Measurements from ENCODE around the gene DCST1. TPM values are rescaled to one million over a fixed set of nuclear protein-coding genes. Genes with fewer than 3 reads are reported as not detected.

The DCST1 gene
- total RNA-seq, 1 donor from 2014 or later, result not detected

- no peak for DNase-seq (ENCODE audit: low read depth, low spot score)
Measured at GRCh38 chr1:155085504-155086127, 52.0 kb downstream of the DCST1 start.

GRCh38 chr1:155086128-155086741, 52.6 kb downstream of the DCST1 start:
- DNase-seq (ENCODE audit: low read depth, low spot score), result no peak

GRCh38 chr1:155086856-155087535, 53.4 kb downstream of the DCST1 start:
- DNase-seq (ENCODE audit: low read depth, low spot score), result no peak

- no peak for DNase-seq (ENCODE audit: low read depth, low spot score)
Measured at GRCh38 chr1:155091071-155092051, 57.7 kb downstream of the DCST1 start.

- DNase-seq (ENCODE audit: low read depth, low spot score), result no peak
Measured at GRCh38 chr1:155092131-155092530, 58.5 kb downstream of the DCST1 start.

GRCh38 chr1:155092641-155093040, 59.0 kb downstream of the DCST1 start:
- no peak for DNase-seq (ENCODE audit: low read depth, low spot score)

- DNase-seq (ENCODE audit: low read depth, low spot score), result no peak
Measured at GRCh38 chr1:155093911-155094621, 60.4 kb downstream of the DCST1 start.

GRCh38 chr1:155094622-155094948, 61.0 kb downstream of the DCST1 start:
- no peak for DNase-seq (ENCODE audit: low read depth, low spot score)

- DNase-seq (ENCODE audit: low read depth, low spot score), result no peak
Measured at GRCh38 chr1:155099331-155099730, 65.7 kb downstream of the DCST1 start.

Other genes with a start within 250 kb of the DCST1 start
- 0.20 and 1.4 TPM in 2 replicates for gene KCNN3, start 163.5 kb upstream of the DCST1 start, total RNA-seq
- 13.9 and 17.6 TPM in 2 replicates for gene PMVK, start 97.1 kb upstream of the DCST1 start, total RNA-seq
- gene PBXIP1, start 77.7 kb upstream of the DCST1 start, total RNA-seq, result 78.0 and 94.9 TPM in 2 replicates
- 6.3 and 7.2 TPM in 2 replicates for gene PYGO2, start 72.0 kb upstream of the DCST1 start, total RNA-seq
- gene SHC1, start 63.1 kb upstream of the DCST1 start, total RNA-seq, result 186 and 321 TPM in 2 replicates
- gene CKS1B, start 59.1 kb upstream of the DCST1 start, total RNA-seq, result 78.0 and 143 TPM in 2 replicates
- gene FLAD1, start 50.5 kb upstream of the DCST1 start, total RNA-seq, result 29.5 TPM in 2 replicates
- gene LENEP, start 40.2 kb upstream of the DCST1 start, total RNA-seq, result 0.56 and 0.66 TPM in 2 replicates
- gene ZBTB7B, start 31.0 kb upstream of the DCST1 start, total RNA-seq, result 11.5 and 22.2 TPM in 2 replicates
- 0.07 TPM in 1 of 2 replicates, not detected in the other for gene DCST2, start within 50 bp of the DCST1 start, total RNA-seq
- gene ADAM15, start 17.5 kb downstream of the DCST1 start, total RNA-seq, result 265 and 328 TPM in 2 replicates
- gene EFNA4, start 29.9 kb downstream of the DCST1 start, total RNA-seq, result 6.5 and 10.9 TPM in 2 replicates
- gene EFNA3, start 45.0 kb downstream of the DCST1 start, total RNA-seq, result 1.2 and 1.9 TPM in 2 replicates
- 53.3 and 57.0 TPM in 2 replicates for gene EFNA1, start 94.1 kb downstream of the DCST1 start, total RNA-seq
- 24.1 and 40.8 TPM in 2 replicates for gene SLC50A1, start 102.0 kb downstream of the DCST1 start, total RNA-seq
- 29.2 and 31.1 TPM in 2 replicates for gene DPM3, start 106.7 kb downstream of the DCST1 start, total RNA-seq
- gene KRTCAP2, start 139.5 kb downstream of the DCST1 start, total RNA-seq, result 117 and 121 TPM in 2 replicates
- 4.1 and 4.9 TPM in 2 replicates for gene TRIM46, start 140.0 kb downstream of the DCST1 start, total RNA-seq
- gene THBS3, start 174.1 kb downstream of the DCST1 start, total RNA-seq, result 12.8 and 17.1 TPM in 2 replicates
- gene MTX1, start 174.9 kb downstream of the DCST1 start, total RNA-seq, result 45.1 and 54.2 TPM in 2 replicates
- gene ENTREP3, start 221.7 kb downstream of the DCST1 start, total RNA-seq, result 4.9 and 6.5 TPM in 2 replicates
- 32.3 and 45.2 TPM in 2 replicates for gene SCAMP3, start 228.5 kb downstream of the DCST1 start, total RNA-seq
- gene CLK2, start 239.7 kb downstream of the DCST1 start, total RNA-seq, result 19.8 and 28.7 TPM in 2 replicates
- 0.40 and 0.53 TPM in 2 replicates for gene HCN3, start 243.6 kb downstream of the DCST1 start, total RNA-seq

Measured in pulmonary artery endothelial cell (primary cell).